ENCODE results near the gene ADAMTSL3. TPM values are rescaled to one million over a fixed set of nuclear protein-coding genes. Genes with fewer than 3 reads are reported as not detected.

The ADAMTSL3 gene, protein sequence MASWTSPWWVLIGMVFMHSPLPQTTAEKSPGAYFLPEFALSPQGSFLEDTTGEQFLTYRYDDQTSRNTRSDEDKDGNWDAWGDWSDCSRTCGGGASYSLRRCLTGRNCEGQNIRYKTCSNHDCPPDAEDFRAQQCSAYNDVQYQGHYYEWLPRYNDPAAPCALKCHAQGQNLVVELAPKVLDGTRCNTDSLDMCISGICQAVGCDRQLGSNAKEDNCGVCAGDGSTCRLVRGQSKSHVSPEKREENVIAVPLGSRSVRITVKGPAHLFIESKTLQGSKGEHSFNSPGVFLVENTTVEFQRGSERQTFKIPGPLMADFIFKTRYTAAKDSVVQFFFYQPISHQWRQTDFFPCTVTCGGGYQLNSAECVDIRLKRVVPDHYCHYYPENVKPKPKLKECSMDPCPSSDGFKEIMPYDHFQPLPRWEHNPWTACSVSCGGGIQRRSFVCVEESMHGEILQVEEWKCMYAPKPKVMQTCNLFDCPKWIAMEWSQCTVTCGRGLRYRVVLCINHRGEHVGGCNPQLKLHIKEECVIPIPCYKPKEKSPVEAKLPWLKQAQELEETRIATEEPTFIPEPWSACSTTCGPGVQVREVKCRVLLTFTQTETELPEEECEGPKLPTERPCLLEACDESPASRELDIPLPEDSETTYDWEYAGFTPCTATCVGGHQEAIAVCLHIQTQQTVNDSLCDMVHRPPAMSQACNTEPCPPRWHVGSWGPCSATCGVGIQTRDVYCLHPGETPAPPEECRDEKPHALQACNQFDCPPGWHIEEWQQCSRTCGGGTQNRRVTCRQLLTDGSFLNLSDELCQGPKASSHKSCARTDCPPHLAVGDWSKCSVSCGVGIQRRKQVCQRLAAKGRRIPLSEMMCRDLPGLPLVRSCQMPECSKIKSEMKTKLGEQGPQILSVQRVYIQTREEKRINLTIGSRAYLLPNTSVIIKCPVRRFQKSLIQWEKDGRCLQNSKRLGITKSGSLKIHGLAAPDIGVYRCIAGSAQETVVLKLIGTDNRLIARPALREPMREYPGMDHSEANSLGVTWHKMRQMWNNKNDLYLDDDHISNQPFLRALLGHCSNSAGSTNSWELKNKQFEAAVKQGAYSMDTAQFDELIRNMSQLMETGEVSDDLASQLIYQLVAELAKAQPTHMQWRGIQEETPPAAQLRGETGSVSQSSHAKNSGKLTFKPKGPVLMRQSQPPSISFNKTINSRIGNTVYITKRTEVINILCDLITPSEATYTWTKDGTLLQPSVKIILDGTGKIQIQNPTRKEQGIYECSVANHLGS (N-terminal part only)
- 0.40 TPM for polyA plus RNA-seq (2013, experiment 1 of 2; ENCODE audit: insufficient read length)
- 0.87 TPM for polyA plus RNA-seq (2013, experiment 2 of 2; ENCODE audit: insufficient read length)

GRCh38 chr15:83653639-83654378, at the start of gene ADAMTSL3:
ADAMTSL3 (plus strand) TSS chr15:83654123; CDS start chr15:83655762, 1,639 bp downstream.
- peak; percentile 67 for DNase-seq

GRCh38 chr15:83604549-83604948, 49.4 kb upstream of the ADAMTSL3 start:
- no peak for DNase-seq

GRCh38 chr15:83605111-83605945, 48.6 kb upstream of the ADAMTSL3 start:
- peak; percentile 6 for DNase-seq

DNA sequence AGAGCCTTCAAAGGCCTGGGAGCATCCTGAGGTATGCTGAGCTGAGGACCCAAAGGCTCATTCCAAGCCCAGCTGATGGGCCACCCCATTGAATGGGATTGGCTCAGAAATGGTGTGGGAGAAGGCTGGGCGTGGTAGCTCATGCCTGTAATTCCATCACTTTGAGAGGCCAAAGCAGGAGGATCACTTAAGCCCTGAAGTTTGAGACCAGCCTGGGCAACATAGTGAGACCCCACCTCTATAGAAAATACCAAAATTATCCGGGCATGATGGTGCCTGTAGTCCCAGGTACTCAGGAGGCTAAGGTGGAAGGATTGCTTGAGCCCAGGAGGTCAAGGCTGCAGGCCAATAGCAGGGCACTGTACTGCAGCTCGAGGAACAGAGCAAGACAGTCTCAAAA, 43.8 kb upstream of the ADAMTSL3 start:
- DNase-seq: no peak

- DNase-seq: no peak
Measured at GRCh38 chr15:83610901-83611685, 42.8 kb upstream of the ADAMTSL3 start.

- no peak for DNase-seq
Measured at GRCh38 chr15:83612226-83612625, 41.7 kb upstream of the ADAMTSL3 start.

GRCh38 chr15:83612898-83613635, 40.9 kb upstream of the ADAMTSL3 start:
- no peak for DNase-seq

- peak; percentile 25 for DNase-seq
Measured at GRCh38 chr15:83613714-83614113, 40.2 kb upstream of the ADAMTSL3 start.

DNA sequence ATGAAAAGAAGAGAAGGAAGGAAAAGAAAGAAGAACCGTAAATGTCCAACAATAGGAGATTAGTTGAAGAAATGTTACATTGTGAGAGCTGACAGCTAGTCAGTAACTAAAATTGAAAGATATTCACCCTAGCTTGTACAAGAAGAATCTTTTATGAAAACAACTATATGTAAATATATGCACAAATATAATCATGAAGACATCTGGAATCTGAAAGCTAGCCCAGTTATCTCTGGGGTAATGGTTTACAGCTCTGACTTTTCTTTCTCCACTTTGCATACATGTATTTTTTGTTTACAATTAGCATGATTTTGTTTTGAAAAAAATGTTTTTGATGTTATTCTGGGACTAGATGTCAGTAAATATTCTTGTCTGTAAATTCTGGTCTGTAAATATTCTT, 37.1 kb upstream of the ADAMTSL3 start:
- no peak for DNase-seq

DNA sequence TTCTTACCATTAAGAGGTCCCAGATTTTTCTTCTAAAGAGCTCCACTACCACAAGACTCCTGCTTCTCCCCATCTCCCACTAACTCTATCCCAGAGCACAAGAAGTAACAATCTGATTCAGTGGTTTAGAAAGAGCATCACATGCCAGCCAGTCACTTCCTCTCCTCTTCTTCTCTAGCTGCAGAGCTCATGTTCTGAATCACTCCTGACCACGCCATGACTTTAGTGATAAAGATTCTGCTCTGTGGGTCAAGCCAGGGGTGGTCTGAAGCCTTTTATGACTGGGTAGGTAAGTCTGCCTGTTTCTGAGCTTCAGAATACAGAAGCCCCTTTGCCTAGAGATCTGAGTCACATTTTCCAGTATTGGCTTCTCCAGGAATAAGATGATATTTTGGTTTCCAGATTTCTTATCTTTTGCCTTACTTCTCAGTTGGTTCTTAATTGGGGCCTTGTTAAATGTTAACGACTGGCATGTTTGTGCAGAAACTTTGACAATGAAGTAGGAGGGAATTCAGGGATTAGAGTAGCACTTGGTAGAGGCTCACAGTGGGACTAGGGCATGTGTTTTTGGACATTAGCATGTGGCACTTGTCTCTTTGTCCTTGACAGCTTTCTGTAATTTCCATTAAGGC, 27.6 kb upstream of the ADAMTSL3 start:
- peak; percentile 25 for DNase-seq

- DNase-seq: no peak
Measured at GRCh38 chr15:83631534-83631933, 22.4 kb upstream of the ADAMTSL3 start.

DNA sequence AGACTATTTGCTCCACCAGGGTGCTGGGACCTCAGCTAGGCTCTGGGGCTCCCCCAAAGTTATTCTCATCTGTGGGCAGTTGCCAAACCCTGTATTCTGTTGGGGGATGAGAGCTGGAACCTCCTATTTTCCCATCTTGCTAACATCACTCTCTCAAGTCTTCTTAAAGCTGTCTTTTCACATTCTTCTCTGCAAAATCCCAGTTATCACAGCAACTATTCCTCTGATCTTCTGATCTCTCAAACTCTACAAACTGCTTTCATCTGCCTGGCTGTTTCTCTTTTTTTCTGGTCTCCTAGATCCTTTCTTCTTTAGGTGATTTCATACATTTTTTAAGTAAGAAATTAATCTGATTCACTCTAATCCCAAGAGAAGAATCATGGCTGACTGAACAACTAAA, 10.7 kb upstream of the ADAMTSL3 start:
- no peak for DNase-seq

DNA sequence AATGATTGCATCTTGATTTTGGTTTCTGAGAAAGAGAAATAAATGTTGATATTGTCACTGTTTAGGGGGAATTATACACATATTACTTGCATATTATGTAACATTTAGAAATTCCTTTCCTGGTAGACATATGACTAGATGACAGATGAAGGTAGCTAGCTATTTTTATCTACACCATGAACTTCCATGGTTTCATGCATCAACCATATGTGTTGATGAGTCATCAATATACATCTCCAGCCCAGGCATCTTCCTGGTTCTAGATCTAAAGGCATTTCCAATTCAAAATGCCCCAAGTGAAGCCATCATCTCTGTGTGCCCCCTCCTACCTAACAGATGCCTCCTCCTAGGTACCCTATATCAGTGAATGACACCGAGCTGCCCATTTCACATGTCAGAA, 9.5 kb upstream of the ADAMTSL3 start:
- DNase-seq: no peak

DNA sequence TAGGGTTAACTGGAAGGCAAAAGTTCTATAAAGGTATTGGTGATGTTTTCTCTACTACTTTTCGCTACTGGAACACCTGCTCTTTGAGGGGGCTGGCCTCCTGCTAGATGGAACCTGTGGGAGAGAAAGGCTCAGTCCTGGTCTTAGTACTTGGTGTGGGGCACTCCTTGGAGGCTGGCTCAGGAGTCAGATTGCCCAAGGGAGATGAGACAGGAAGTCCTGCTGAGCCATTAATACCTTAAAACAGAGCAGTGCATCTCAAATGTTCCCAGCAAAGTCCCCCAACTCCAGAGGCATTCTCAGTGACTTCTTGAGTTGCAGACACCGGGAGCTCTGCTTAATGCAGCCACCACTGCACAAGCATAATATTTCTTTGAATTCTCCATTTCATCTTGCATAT, 3.1 kb upstream of the ADAMTSL3 start:
- DNase-seq: no peak

GRCh38 chr15:83651541-83651940, 2.4 kb upstream of the ADAMTSL3 start:
- no peak for DNase-seq

DNA sequence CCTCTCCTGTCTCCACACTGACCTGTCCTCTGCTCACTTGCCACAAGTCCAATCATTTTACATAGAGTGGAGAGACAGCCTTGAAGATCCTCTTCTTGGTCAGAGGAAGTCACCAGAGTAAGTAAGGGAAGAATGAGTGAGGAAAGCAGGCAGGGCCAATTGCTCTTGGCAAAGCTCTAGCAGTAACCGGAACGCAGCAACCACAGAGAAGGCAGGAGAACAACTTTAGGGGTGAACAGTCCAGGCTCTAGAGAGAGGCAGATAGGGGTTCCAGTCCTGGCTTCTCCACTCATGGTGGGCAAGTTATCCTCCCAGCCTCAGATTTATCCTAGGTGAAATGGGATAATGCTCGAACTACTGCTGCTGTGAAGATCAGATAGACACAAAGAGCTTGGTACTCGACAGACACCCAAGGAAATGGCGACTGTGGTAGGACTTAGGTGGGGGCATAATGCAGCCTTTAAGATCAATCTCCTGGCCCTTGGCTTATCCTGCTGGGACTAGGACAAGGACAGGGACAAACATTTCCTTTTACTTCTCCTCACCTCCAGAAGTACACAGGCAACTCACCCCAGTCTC, 1.2 kb upstream of the ADAMTSL3 start:
- DNase-seq: no peak

- DNase-seq: no peak
Measured at GRCh38 chr15:83653288-83653638, 660 bp upstream of the ADAMTSL3 start.

Data from fibroblast of skin of scalp (primary cell).